WTC11 (cell line): ENCODE measurements around the gene RASAL2. TPM values are rescaled to one million over a fixed set of nuclear protein-coding genes. Genes with fewer than 3 reads are reported as not detected.

Experiments
- ATAC-seq: fragments of 200-7000 bp; cut with Tn5 transposase; 2 replicates; pipeline ENCODE4 v1.10.0; 2021; ENCODE audit warnings: mild to moderate bottlenecking, moderate library complexity
- CTCF ChIA-PET: fragments of 300-600 bp; sonication (Branson Sonifier 250); formaldehyde crosslinking; loops from one replicate; lab custom pipeline; 2021; ENCODE audit warnings: antibody characterized with exemption; lab: Charles Lee
- POLR2A ChIA-PET: fragments of 350-600 bp; sonication (Branson Sonifier 250); formaldehyde crosslinking; loops from one replicate; lab custom pipeline; 2021; ENCODE audit warnings: antibody characterized with exemption; lab: Charles Lee
- DNase-seq: peaks from one replicate; pipeline ENCODE4 v3.0.0; 2021; ENCODE audit warnings: low spot score
- H3K27ac Mint-ChIP-seq: 2 replicates; pipeline ENCODE4 v1.8.0; 2021; ENCODE audit warnings: mixed read lengths
- H3K27me3 Mint-ChIP-seq: 2 replicates; pipeline ENCODE4 v1.8.0; 2021; ENCODE audit warnings: low read depth, mild to moderate bottlenecking, moderate library complexity, mixed read lengths
- H3K36me3 Mint-ChIP-seq: 2 replicates; pipeline ENCODE4 v1.8.0; 2021; ENCODE audit warnings: mixed read lengths
- H3K4me1 Mint-ChIP-seq: 2 replicates; pipeline ENCODE4 v1.8.0; 2022; ENCODE audit warnings: mixed read lengths
- H3K4me3 Mint-ChIP-seq: 2 replicates; pipeline ENCODE4 v1.8.0; 2021; ENCODE audit warnings: mild to moderate bottlenecking, moderate library complexity, mixed read lengths
- H3K9me3 Mint-ChIP-seq: 2 replicates; pipeline ENCODE4 v1.8.0; 2021; ENCODE audit warnings: mixed read lengths
- ATF1 ChIP-seq: sonication (generic); formaldehyde crosslinking; IDR thresholded peaks from 2 replicates; pipeline ENCODE4 v1.8.1; 2023; ENCODE audit warnings: mild to moderate bottlenecking, moderate library complexity, missing genetic modification reagents
- CBFB ChIP-seq: sonication (generic); formaldehyde crosslinking; IDR thresholded peaks from 2 replicates; pipeline ENCODE4 v1.8.1; 2022; ENCODE audit warnings: mild to moderate bottlenecking, low read depth, missing genetic modification reagents
- ELF4 ChIP-seq: sonication (generic); formaldehyde crosslinking; IDR thresholded peaks from 2 replicates; pipeline ENCODE4 v1.8.1; 2022; ENCODE audit warnings: low read depth, mild to moderate bottlenecking, moderate library complexity, missing genetic modification reagents
- ESRRA ChIP-seq: sonication (generic); formaldehyde crosslinking; IDR thresholded peaks from 2 replicates; pipeline ENCODE4 v1.8.1; 2022; ENCODE audit warnings: mild to moderate bottlenecking, missing genetic modification reagents, borderline replicate concordance
- ETV6 ChIP-seq: sonication (generic); formaldehyde crosslinking; IDR thresholded peaks from 2 replicates; pipeline ENCODE4 v1.8.1; 2022; ENCODE audit warnings: mild to moderate bottlenecking, missing genetic modification reagents
- FOXJ3 ChIP-seq: sonication (generic); formaldehyde crosslinking; IDR thresholded peaks from 2 replicates; pipeline ENCODE4 v1.9.0; 2021; ENCODE audit warnings: missing genetic modification reagents, mild to moderate bottlenecking, borderline replicate concordance
- FOXP1 ChIP-seq: sonication (generic); formaldehyde crosslinking; IDR thresholded peaks from 2 replicates; pipeline ENCODE4 v1.8.0; 2022; ENCODE audit warnings: missing genetic modification reagents, mild to moderate bottlenecking, moderate library complexity, borderline replicate concordance
- GTF2I ChIP-seq: fragments of 250-450 bp; sonication (Bioruptor Pico); conservative IDR thresholded peaks from 2 replicates; pipeline ENCODE4 v1.4.0; 2021; ENCODE audit warnings: mild to moderate bottlenecking
- HMGXB4 ChIP-seq: sonication (generic); formaldehyde crosslinking; IDR thresholded peaks from 2 replicates; pipeline ENCODE4 v1.8.1; 2023; ENCODE audit warnings: mild to moderate bottlenecking, moderate library complexity, missing genetic modification reagents
- IRF1 ChIP-seq: sonication (generic); formaldehyde crosslinking; IDR thresholded peaks from 2 replicates; pipeline ENCODE4 v1.8.0; 2023; ENCODE audit warnings: missing genetic modification reagents
- JUN ChIP-seq: sonication (generic); formaldehyde crosslinking; IDR thresholded peaks from 2 replicates; pipeline ENCODE4 v1.8.0; 2023; ENCODE audit warnings: mild to moderate bottlenecking, missing genetic modification reagents
- KAT7 ChIP-seq: sonication (generic); formaldehyde crosslinking; IDR thresholded peaks from 2 replicates; pipeline ENCODE4 v1.8.1; 2023; ENCODE audit warnings: missing genetic modification reagents, mild to moderate bottlenecking, borderline replicate concordance
- NFATC4 ChIP-seq: fragments of 250-450 bp; sonication (Bioruptor Pico); IDR thresholded peaks from 2 replicates; pipeline ENCODE4 v1.9.0; 2021; ENCODE audit warnings: mild to moderate bottlenecking
- NR1H2 ChIP-seq: sonication (generic); formaldehyde crosslinking; IDR thresholded peaks from 2 replicates; pipeline ENCODE4 v1.9.0; 2021; ENCODE audit warnings: mild to moderate bottlenecking, moderate library complexity, missing genetic modification reagents
- NR2C2 ChIP-seq: sonication (generic); formaldehyde crosslinking; IDR thresholded peaks from 2 replicates; pipeline ENCODE4 v1.8.0; 2022; ENCODE audit warnings: mild to moderate bottlenecking, missing genetic modification reagents
- PRDM15 ChIP-seq: sonication (generic); formaldehyde crosslinking; IDR thresholded peaks from 2 replicates; pipeline ENCODE4 v1.8.0; 2022; ENCODE audit warnings: missing genetic modification reagents
- RELA ChIP-seq: sonication (generic); formaldehyde crosslinking; IDR thresholded peaks from 2 replicates; pipeline ENCODE4 v1.8.1; 2022; ENCODE audit warnings: missing genetic modification reagents, mild to moderate bottlenecking, borderline replicate concordance
- SMAD3 ChIP-seq: sonication (generic); formaldehyde crosslinking; IDR thresholded peaks from 2 replicates; pipeline ENCODE4 v1.8.0; 2022; ENCODE audit warnings: missing genetic modification reagents, mild to moderate bottlenecking, borderline replicate concordance
- TEAD4 ChIP-seq: sonication (generic); formaldehyde crosslinking; IDR thresholded peaks from 2 replicates; pipeline ENCODE4 v1.8.0; 2022; ENCODE audit warnings: mild to moderate bottlenecking, missing genetic modification reagents
- ZNF121 ChIP-seq: sonication (generic); formaldehyde crosslinking; IDR thresholded peaks from 2 replicates; pipeline ENCODE4 v1.8.0; 2023; ENCODE audit warnings: missing genetic modification reagents
- ZNF232 ChIP-seq: sonication (generic); formaldehyde crosslinking; IDR thresholded peaks from 2 replicates; pipeline ENCODE4 v1.8.0; 2022; ENCODE audit warnings: mild to moderate bottlenecking, missing genetic modification reagents
- ZNF281 ChIP-seq: sonication (generic); formaldehyde crosslinking; IDR thresholded peaks from 2 replicates; pipeline ENCODE4 v1.8.0; 2023; ENCODE audit warnings: mild to moderate bottlenecking, missing genetic modification reagents
- ZNF317 ChIP-seq: sonication (generic); formaldehyde crosslinking; IDR thresholded peaks from 2 replicates; pipeline ENCODE4 v1.8.1; 2023; ENCODE audit warnings: low read depth, mild to moderate bottlenecking, moderate library complexity, missing genetic modification reagents, borderline replicate concordance
- total RNA-seq: library from RNA; stranded (reverse); gene quantifications from 3 replicates; pipeline ENCODE4 v1.2.3, GENCODE V29; 2021
- TF ChIP-seq, protein P1 (sequence below): sonication (generic); formaldehyde crosslinking; conservative IDR thresholded peaks from 2 replicates; pipeline ENCODE4 v1.8.1; 2022; ENCODE audit warnings: mild to moderate bottlenecking, missing genetic modification reagents
- TF ChIP-seq, protein P2 (sequence below): fragments of 250-450 bp; sonication (Bioruptor Pico); IDR thresholded peaks from 2 replicates; pipeline ENCODE4 v1.9.0; 2021; ENCODE audit warnings: moderate library complexity, mild to moderate bottlenecking, inconsistent platforms, borderline replicate concordance

The RASAL2 gene
- total RNA-seq, 1 experiment from 2014 or later, result 29.5 TPM

DNA sequence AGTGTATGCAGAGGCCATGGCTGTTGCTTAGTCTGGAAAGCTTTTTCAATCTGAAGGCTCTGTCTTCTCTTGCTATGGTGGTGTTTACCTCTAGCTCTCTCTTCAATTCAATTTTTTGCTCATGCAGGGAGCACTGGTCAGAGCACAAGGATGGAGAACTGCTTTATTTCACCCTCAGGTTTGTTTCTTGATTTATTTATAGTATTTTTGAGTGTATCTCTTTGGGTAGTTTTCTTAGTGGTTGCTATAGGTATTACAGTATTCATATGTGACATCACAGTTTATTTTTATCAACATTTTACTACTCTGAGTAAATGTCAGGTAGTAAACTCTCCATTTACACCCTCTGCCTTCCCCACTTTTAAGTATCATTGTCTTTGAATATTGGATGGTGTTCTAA is 147.9 kb downstream of the RASAL2 start:
- POLR2A ChIA-PET, result interaction anchor here (0.9 kb wide), 1 partner anchor 148 kb away, joined by 4 read pairs; the partner anchor contains the start of gene RASAL2
- no peak for DNase-seq
- no peak overlapping the region for H3K27ac Mint-ChIP-seq

DNA sequence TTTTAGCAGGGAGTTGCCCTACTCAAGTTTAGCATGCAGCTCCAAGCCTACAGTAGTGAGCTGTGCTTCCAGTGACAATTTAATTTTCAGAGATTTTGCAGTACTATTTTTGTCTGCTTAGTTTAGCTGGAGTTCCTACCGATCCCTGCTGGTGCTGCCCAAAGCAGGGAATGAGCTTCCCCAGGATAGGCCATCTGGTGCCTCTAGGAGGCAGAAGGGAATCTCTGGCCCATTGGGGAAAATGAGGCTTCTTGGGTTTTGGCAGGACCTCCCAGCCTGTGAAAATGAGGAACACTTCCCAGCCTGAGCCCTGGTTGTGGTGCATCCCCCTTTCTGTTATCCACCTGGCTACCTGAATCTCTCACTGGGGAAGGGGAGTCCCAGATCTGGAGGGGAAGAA is 149.2 kb downstream of the RASAL2 start:
- no peaks in the 10 kb centered on the region for H3K27me3 Mint-ChIP-seq
- TF ChIP-seq CBFB (CRISPR knock-in tag) (no peak), FOXJ3 (no peak), ELF4 (CRISPR knock-in tag) (no peak), NR1H2 (CRISPR knock-in tag) (no peak), PRDM15 (no peak), ZNF121 (CRISPR knock-in tag) (no peak), HMGXB4 (no peak), IRF1 (CRISPR knock-in tag) (no peak), ZNF281 (CRISPR knock-in tag) (no peak), TEAD4 (CRISPR knock-in tag) (no peak), NFATC4 (CRISPR knock-in tag) (no peak), ESRRA (CRISPR knock-in tag) (no peak), ATF1 (CRISPR knock-in tag) (no peak), JUN (CRISPR knock-in tag) (no peak), ETV6 (CRISPR knock-in tag) (no peak), KAT7 (CRISPR knock-in tag) (no peak), FOXP1 (CRISPR knock-in tag) (no peak), NR2C2 (CRISPR knock-in tag) (no peak), ZNF232 (CRISPR knock-in tag) (no peak)
- TF ChIP-seq, protein P1, sequence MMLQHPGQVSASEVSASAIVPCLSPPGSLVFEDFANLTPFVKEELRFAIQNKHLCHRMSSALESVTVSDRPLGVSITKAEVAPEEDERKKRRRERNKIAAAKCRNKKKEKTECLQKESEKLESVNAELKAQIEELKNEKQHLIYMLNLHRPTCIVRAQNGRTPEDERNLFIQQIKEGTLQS, result no peak
- TF ChIP-seq, all 79 proteins: peak for 0
- peaks cover 37% of the 10 kb centered on the region for H3K4me1 Mint-ChIP-seq
- H3K9me3 Mint-ChIP-seq, result peaks cover 22% of the 10 kb centered on the region
- DNase-seq, result no peak
- peaks cover 20% of the 10 kb centered on the region for H3K36me3 Mint-ChIP-seq
- peak; percentile 88 for ATAC-seq
- H3K4me3 Mint-ChIP-seq, result no peak overlapping the region
- H3K27ac Mint-ChIP-seq, result no peak overlapping the region
- ChIA-PET POLR2A (no interaction called here), CTCF (interaction anchor here (1.3 kb wide), 2 partner anchors 12 to 24 kb away, joined by 5 to 6 read pairs; no protein-coding TSS in a partner anchor)

More for the DNA sequence above, 147.9 kb downstream of the RASAL2 start:
- Mint-ChIP-seq H3K4me3 (no peak overlapping the region), H3K36me3 (peaks cover 7% of the 10 kb centered on the region), H3K27me3 (no peaks in the 10 kb centered on the region), H3K4me1 (peaks cover 37% of the 10 kb centered on the region), H3K9me3 (peaks cover 9% of the 10 kb centered on the region)
- no peak for TF ChIP-seq IRF1 (CRISPR knock-in tag)
- no peak for TF ChIP-seq JUN (CRISPR knock-in tag)
- TF ChIP-seq GTF2I, result no peak
- no peak for TF ChIP-seq RELA (CRISPR knock-in tag)
- TF ChIP-seq, protein P2, sequence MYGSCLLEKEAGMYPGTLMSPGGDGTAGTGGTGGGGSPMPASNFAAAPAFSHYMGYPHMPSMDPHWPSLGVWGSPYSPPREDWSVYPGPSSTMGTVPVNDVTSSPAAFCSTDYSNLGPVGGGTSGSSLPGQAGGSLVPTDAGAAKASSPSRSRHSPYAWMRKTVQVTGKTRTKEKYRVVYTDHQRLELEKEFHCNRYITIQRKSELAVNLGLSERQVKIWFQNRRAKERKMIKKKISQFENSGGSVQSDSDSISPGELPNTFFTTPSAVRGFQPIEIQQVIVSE, result no peak
- TF ChIP-seq TEAD4 (CRISPR knock-in tag), result no peak
- no peak for TF ChIP-seq ZNF317 (CRISPR knock-in tag)
- no peak for TF ChIP-seq SMAD3 (CRISPR knock-in tag)
- CTCF ChIA-PET, result interaction anchor here (1.0 to 1.7 kb wide), 7 partner anchors 8 to 45 kb away, joined by 3 to 7 read pairs (median 5); no protein-coding TSS in a partner anchor
- no peak; the same call in 1 of the 2 replicates for ATAC-seq
